Measurements from ENCODE around the gene PLEKHN1.
"Not testable (repeated sequence)": the region's sequence is repeated elsewhere in the genome, so short reads cannot be mapped to it uniquely, and the experiment has no call there.

- not testable (repeated sequence) for TF ChIP-seq CTCF (conservative IDR thresholded peaks at IDR 0.05; ENCODE audit: low read depth, low read length); POLR2A (IDR thresholded peaks at IDR 0.05; ENCODE audit: low read depth, low read length)
These were observed 46.4 kb downstream of the PLEKHN1 start for GRCh38 chr1:1012736-1013104.
